Stimulated activated CD8-positive, alpha-beta memory T cell treated with anti-CD3 and anti-CD28 coated beads, Interleukin-2, amount 100 ng/mL, for 1 hour (primary cell): ENCODE results near the gene WIPF3.

ENCODE experiments used
- DNase-seq, 2 donors: peaks; one replicate each; pipeline ENCODE4 v3.0.0-alpha.2; 2020; ENCODE audit warnings: low read depth in 2 of 2

The WIPF3 gene

DNA sequence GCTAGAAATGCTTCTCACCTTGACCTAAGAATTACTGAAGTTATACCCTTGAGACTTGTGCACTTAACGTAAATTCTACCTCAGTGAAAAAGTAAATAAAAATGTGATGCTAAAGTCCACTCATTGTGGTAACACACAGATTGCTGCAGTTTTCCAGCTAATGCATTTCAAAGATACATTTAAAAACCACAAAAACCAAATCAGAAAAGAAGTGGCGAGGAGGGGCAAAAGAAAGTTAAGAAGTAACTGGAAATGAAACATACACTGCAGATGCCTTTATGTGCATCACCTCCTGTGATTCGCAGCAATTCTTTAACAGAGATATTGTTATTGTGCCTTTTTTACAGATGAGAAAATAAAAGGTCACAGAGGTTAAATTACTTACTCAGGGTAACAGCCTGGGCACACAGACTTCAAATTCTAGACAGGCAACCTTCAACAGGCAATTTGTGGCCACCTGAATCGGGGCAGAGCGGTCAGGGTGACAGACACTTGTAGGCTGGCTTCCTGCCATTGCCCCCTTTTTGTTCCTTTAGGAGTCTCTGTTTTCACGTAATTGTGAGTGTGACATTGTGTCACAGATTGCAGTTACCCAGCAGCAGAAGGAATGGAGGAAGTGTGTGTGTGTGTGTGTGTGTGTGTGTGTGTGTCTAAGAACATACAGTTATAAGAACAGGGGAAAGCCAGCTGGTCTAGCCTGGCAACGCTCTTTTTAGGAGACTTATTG lies 1.9 kb downstream of the WIPF3 start:
- no peak for DNase-seq

GRCh38 chr7:29809533-29810155 lies 3.3 kb downstream of the WIPF3 start:
- DNase-seq: no peak

DNA sequence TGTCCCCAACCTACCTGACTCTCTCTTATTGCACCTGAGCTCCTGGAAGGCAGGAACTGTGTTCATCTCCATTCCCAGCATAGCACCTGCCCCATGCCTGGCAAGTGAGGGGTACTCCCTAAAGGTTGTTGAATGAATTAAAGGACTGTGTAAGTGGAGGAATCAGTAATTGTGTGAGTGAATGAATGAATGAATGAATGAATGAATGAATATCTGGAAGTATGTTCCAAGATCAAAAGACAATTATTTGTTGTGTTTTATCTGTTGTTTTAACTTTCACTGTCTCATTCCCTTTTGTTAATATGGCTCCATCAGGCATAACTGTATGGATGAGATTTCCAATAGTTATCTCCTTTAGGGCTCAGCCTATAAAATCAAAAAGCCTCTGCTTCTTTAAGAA lies 4.0 kb downstream of the WIPF3 start:
- no peak for DNase-seq

DNA sequence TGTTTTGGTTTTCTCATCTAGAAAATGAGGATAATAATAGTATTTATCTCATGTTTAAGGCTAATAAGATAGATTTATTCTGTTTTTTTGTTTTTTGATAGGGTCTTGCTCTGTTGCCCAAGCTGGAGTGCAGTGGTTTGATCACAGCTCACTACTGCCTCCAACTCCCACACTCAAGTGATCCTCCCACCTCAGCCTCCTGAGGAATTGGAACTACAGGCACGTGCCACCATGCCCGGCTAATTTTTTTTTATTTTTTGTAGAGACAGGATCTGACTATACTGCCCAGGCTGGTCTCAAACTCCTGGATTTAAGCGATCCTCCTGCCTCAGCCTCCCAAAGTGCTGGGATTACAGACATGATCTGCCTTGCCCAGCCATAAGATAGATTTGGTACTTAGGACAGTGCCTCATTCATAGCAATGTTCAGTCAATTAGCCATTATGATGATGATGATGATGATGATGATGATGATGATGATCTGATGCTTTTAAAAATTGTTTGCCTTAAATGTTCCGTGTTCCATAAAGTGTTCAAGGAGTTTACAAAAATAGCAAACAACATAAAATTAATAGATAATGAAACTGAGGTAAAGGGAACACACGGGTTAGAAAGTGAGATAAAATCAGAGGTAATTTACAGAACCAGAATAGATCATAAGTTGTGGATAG lies 4.6 kb downstream of the WIPF3 start:
- no peak for DNase-seq

GRCh38 chr7:29811586-29811985 lies 5.3 kb downstream of the WIPF3 start:
- DNase-seq: no peak

DNA sequence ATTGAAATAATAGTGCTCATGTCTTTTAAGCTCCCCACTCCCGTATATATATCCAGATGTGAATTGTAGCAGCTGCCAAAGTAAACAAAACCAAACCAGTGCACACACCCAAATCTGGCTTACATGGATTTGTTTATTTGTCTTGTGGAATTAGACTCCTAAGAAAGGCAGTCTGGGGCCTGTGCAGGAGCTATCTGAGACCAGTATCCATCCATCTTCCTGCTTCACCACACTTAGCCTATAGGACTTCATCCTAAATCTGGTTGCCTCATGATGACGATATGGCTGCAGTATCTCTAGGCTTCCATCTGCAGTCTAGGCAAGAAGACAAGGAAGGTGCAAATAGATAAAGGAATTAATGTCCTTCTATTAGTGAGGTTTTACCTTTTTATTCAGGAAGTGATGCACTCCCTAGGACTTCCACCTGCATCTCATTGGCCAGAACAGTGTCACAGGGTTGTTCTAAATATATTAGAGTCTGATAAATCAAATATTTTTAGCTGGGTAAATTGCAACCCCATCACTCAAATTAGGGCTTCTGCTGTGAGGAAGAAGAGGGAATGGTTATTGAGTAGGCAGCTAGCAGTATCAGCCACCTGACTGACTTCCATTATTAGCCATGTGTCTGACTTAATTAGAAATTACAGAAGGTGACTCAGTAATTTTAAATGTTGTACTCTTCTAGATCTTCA lies 6.0 kb downstream of the WIPF3 start:
- no peak for DNase-seq

GRCh38 chr7:29815181-29816105 lies 9.1 kb downstream of the WIPF3 start:
- no peak for DNase-seq

DNA sequence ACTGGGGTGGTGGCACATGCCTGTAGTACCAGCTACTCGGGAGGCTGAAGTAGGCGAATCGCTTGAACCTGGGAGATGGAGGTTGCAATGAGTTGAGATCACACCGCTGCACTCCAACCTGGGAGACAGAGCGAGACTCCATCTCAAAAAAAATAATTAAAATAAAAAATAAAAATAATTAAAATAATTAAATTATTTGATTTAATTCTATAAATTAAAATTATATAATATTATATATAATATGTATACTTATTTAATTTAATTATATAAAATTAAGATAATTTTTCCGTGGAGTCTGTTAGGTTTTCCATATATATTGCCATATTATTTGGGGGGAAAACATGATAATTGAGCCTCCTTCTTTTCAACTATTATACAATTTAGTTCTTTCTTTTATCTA lies 12.0 kb downstream of the WIPF3 start:
- no peak for DNase-seq

- no peak for DNase-seq
These were observed 19.6 kb downstream of the WIPF3 start for GRCh38 chr7:29825775-29826529.

- no peak for DNase-seq
These were observed 20.2 kb downstream of the WIPF3 start for GRCh38 chr7:29826530-29826822.

DNA sequence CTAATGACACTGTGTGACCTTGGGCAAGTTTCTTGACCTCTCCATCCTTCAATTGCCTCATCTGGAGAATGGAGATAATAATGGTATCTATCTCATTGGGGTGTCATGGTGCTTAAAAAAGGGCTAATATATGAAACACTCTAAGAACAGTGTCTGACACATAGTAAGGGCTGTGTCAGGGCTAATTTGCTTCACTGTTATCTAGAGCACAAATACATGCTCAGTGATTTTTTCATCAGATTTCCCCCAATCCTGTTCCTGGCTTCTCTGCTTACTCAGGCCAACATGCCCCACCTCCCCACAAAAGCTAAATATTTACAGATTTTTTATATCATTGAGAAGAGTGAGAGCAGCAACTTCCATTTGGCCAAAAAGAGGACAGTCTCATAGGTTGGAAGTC lies 20.6 kb downstream of the WIPF3 start:
- no peak for DNase-seq

GRCh38 chr7:29831705-29832104 lies 25.4 kb downstream of the WIPF3 start:
- no peak for DNase-seq

DNA sequence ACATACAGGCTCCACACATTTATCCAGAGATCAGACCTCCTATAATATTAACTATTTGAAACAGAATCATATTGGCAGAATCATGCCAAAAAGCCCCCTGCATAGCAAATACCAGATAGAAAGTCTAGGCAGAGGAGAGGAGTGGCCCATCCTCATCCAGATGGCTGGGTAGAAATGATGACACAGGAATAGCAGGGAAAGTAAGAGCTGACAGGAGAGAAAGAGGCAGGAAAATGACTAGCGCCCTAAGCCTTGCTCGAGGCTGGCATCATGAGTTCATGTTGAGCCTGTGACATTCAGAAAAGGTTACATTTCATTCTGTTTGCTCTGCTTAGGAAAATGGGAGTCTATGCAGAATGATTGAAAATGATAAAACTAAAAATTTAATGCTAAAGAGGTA lies 27.6 kb downstream of the WIPF3 start:
- no peak for DNase-seq

DNA sequence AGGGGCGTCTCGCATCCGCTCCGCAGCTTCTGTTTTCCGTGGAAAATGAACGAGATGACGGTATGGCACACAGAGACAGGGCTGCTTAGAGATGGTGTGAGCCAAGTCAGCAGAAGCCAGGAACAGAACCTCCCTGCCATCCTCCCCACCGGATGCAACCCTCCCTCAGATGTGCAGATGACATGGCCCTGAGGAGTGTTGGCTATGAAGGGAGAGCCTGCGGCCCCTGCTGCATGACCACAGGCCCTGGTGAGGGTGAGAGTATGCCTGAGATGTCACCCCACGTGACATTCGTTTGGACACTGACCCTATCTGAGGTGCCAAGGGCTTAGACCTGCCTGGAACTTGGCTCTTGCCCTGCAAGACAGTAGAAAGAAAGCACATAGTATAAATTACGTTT lies 29.4 kb downstream of the WIPF3 start:
- no peak for DNase-seq

GRCh38 chr7:29839302-29839701 lies 33.0 kb downstream of the WIPF3 start:
- DNase-seq: no peak

GRCh38 chr7:29839921-29840320 lies 33.6 kb downstream of the WIPF3 start:
- DNase-seq: no peak

DNA sequence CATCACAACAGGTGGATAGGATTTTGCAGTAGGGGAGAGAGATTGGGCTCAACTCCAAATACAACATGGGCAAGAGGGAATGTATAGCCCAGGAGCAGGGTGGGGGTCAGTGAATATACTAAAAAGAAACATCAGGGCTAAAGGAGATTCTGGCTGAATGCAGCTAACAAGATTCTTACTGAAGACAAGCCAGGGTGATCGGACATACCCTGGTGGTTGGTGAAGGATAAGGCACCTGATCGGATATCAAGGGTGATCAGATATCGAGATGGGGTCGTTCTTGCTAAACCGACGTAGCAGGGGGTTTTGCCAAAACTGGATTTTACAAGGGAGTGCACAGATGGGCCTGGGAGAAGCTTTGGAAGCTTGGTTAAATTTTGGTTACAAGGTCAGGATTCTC lies 34.4 kb downstream of the WIPF3 start:
- no peak for DNase-seq

DNA sequence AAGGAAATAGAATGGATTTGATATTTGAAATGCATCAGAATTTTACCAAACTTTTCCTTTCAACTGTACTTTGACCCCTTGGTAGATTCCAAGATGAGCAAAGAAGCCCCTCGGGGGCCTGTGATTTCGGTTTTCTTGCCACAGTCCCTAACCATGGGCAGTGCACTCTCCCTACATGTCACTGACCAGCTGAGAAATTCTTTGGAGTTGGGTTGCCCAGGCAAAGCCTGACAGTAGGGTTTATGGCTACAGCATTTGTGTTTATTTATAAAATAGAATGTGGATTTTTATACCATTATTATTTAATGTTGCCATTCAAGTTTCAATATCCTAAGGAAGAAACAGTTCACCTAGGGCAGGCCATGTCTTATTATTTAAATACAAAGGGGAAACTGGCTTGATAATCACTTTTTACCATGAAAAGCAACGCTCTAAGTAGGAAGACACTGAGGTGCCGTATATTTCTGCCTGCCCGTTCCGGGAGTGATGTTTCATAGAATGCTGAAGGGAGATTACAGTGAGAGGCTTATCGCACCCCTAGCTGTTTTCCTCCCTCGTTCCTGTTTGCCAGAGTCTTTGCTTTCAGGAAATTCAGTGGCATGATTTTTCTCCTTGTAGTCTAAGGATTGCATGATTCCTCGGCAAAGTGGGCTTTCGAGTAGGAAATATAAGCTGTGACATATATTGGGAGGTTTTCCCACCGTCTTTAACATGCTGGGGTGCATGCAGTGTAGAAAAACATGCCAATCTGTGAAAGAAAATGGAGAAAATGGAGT lies 35.8 kb downstream of the WIPF3 start:
- DNase-seq: no peak

DNA sequence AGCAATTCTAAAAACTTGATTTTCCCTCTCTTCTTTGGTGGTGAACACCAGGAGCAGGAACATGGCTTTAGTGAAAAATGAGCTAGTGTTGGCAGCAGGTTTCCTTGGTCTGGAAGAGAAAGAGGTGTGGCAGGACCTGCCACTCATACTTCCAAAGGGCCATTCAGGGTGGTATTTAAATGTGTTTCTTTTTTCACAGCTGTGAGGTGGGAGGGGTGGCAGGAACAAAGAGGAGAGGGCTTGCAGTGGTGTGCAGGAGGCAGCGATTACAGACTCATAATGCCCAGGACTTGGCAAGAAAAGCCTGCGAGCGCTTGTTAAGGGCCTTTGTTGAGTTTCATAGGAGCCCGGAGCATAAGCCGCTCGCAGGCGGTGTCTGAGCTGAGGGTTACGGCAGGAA lies 36.8 kb downstream of the WIPF3 start:
- DNase-seq: no peak

- no peak for DNase-seq
These were observed 37.4 kb downstream of the WIPF3 start for GRCh38 chr7:29843726-29844125.
